ENCODE results near the gene HRH1. TPM values are rescaled to one million over a fixed set of nuclear protein-coding genes. Genes with fewer than 3 reads are reported as not detected.
"Not testable (repeated sequence)": the region's sequence is repeated elsewhere in the genome, so short reads cannot be mapped to it uniquely, and the experiment has no call there.

HRH1 gene
- total RNA-seq, 2 experiments from 2014 or later: 0.06 to 0.12 TPM

- H3K36me3 Mint-ChIP-seq, DNase-seq, H3K4me3 Mint-ChIP-seq, H3K4me1 Mint-ChIP-seq, H3K27ac Mint-ChIP-seq, H3K9me3 Mint-ChIP-seq: not testable (repeated sequence)
- H3K27me3 Mint-ChIP-seq: peaks cover 15% of the 10 kb centered on the region
Measured at GRCh38 chr3:11184328-11184969, 30.2 kb downstream of the HRH1 start.

- Mint-ChIP-seq H3K36me3 (no peaks in the 10 kb centered on the region), H3K9me3 (no peaks in the 10 kb centered on the region), H3K4me1 (no peaks in the 10 kb centered on the region), H3K27ac (no peak overlapping the region), H3K4me3 (no peak overlapping the region), H3K27me3 (peaks cover 15% of the 10 kb centered on the region)
- no peak for DNase-seq
Measured at GRCh38 chr3:11185144-11185543, 30.9 kb downstream of the HRH1 start.

GRCh38 chr3:11185564-11186317 lies 31.4 kb downstream of the HRH1 start:
- no peaks in the 10 kb centered on the region for H3K36me3 Mint-ChIP-seq
- no peaks in the 10 kb centered on the region for H3K4me1 Mint-ChIP-seq
- H3K27me3 Mint-ChIP-seq: peaks cover 15% of the 10 kb centered on the region
- no peak for DNase-seq
- no peak overlapping the region for H3K4me3 Mint-ChIP-seq
- no peak overlapping the region for H3K27ac Mint-ChIP-seq
- H3K9me3 Mint-ChIP-seq: no peaks in the 10 kb centered on the region

- no peak for DNase-seq
- no peak overlapping the region for H3K4me3 Mint-ChIP-seq
- no peak overlapping the region for H3K27ac Mint-ChIP-seq
- no peaks in the 10 kb centered on the region for H3K4me1 Mint-ChIP-seq
- no peaks in the 10 kb centered on the region for H3K36me3 Mint-ChIP-seq
- no peaks in the 10 kb centered on the region for H3K9me3 Mint-ChIP-seq
- H3K27me3 Mint-ChIP-seq: peaks cover 15% of the 10 kb centered on the region
Measured at GRCh38 chr3:11186318-11186692, 32.0 kb downstream of the HRH1 start.

- Mint-ChIP-seq H3K36me3 (no peaks in the 10 kb centered on the region), H3K4me1 (no peaks in the 10 kb centered on the region), H3K9me3 (no peaks in the 10 kb centered on the region), H3K27me3 (peaks cover 15% of the 10 kb centered on the region), H3K4me3 (no peak overlapping the region), H3K27ac (no peak overlapping the region)
- no peak for DNase-seq
Measured at GRCh38 chr3:11186771-11187191, 32.5 kb downstream of the HRH1 start.

- Mint-ChIP-seq H3K27me3 (peaks cover 15% of the 10 kb centered on the region), H3K9me3 (no peaks in the 10 kb centered on the region), H3K4me1 (no peaks in the 10 kb centered on the region), H3K27ac (no peak overlapping the region), H3K4me3 (no peak overlapping the region), H3K36me3 (no peaks in the 10 kb centered on the region)
- no peak for DNase-seq
Measured at GRCh38 chr3:11187681-11188080, 33.4 kb downstream of the HRH1 start.

- DNase-seq: no peak
- H3K4me1 Mint-ChIP-seq: no peaks in the 10 kb centered on the region
- peaks cover 15% of the 10 kb centered on the region for H3K27me3 Mint-ChIP-seq
- no peak overlapping the region for H3K4me3 Mint-ChIP-seq
- no peaks in the 10 kb centered on the region for H3K36me3 Mint-ChIP-seq
- no peak overlapping the region for H3K27ac Mint-ChIP-seq
- H3K9me3 Mint-ChIP-seq: no peaks in the 10 kb centered on the region
Measured at GRCh38 chr3:11188231-11188630, 33.9 kb downstream of the HRH1 start.

GRCh38 chr3:11195201-11195600 lies 40.9 kb downstream of the HRH1 start:
- peaks cover 4% of the 10 kb centered on the region for H3K9me3 Mint-ChIP-seq
- no peak overlapping the region for H3K4me3 Mint-ChIP-seq
- H3K36me3 Mint-ChIP-seq: no peaks in the 10 kb centered on the region
- no peak for DNase-seq
- peaks cover 26% of the 10 kb centered on the region for H3K27me3 Mint-ChIP-seq
- peaks cover 19% of the 10 kb centered on the region for H3K4me1 Mint-ChIP-seq
- peak overlapping the region; percentile 87 for H3K27ac Mint-ChIP-seq

GRCh38 chr3:11195721-11196332 lies 41.5 kb downstream of the HRH1 start:
- H3K27ac Mint-ChIP-seq: peak overlapping the region; percentile 87
- H3K4me3 Mint-ChIP-seq: peak overlapping the region; percentile 63
- peaks cover 19% of the 10 kb centered on the region for H3K4me1 Mint-ChIP-seq
- DNase-seq: peak; percentile 40
- no peaks in the 10 kb centered on the region for H3K36me3 Mint-ChIP-seq
- peaks cover 26% of the 10 kb centered on the region for H3K27me3 Mint-ChIP-seq
- peaks cover 4% of the 10 kb centered on the region for H3K9me3 Mint-ChIP-seq

- peaks cover 4% of the 10 kb centered on the region for H3K9me3 Mint-ChIP-seq
Measured at GRCh38 chr3:11197484-11197883, 43.2 kb downstream of the HRH1 start.

GRCh38 chr3:11198070-11198469 lies 43.8 kb downstream of the HRH1 start:
- Mint-ChIP-seq H3K4me1 (peaks cover 19% of the 10 kb centered on the region), H3K9me3 (peaks cover 4% of the 10 kb centered on the region), H3K27me3 (peaks cover 34% of the 10 kb centered on the region), H3K4me3 (no peak overlapping the region), H3K27ac (no peak overlapping the region), H3K36me3 (no peaks in the 10 kb centered on the region)
- DNase-seq: no peak

More at GRCh38 chr3:11197484-11197883, 43.2 kb downstream of the HRH1 start:
- Mint-ChIP-seq H3K27me3 (peaks cover 34% of the 10 kb centered on the region), H3K4me3 (no peak overlapping the region), H3K27ac (no peak overlapping the region), H3K36me3 (no peaks in the 10 kb centered on the region), H3K4me1 (peaks cover 19% of the 10 kb centered on the region)
- DNase-seq: no peak

GRCh38 chr3:11198495-11198894 lies 44.2 kb downstream of the HRH1 start:
- peaks cover 34% of the 10 kb centered on the region for H3K27me3 Mint-ChIP-seq
- no peaks in the 10 kb centered on the region for H3K36me3 Mint-ChIP-seq
- H3K4me1 Mint-ChIP-seq: peaks cover 19% of the 10 kb centered on the region
- peaks cover 4% of the 10 kb centered on the region for H3K9me3 Mint-ChIP-seq
- H3K27ac Mint-ChIP-seq: no peak overlapping the region
- H3K4me3 Mint-ChIP-seq: no peak overlapping the region
- DNase-seq: no peak

- H3K36me3 Mint-ChIP-seq: no peaks in the 10 kb centered on the region
- DNase-seq: no peak
- H3K27ac Mint-ChIP-seq: no peak overlapping the region
- peaks cover 34% of the 10 kb centered on the region for H3K27me3 Mint-ChIP-seq
- peaks cover 15% of the 10 kb centered on the region for H3K4me1 Mint-ChIP-seq
- no peak overlapping the region for H3K4me3 Mint-ChIP-seq
- no peaks in the 10 kb centered on the region for H3K9me3 Mint-ChIP-seq
Measured at GRCh38 chr3:11199902-11200845, 45.9 kb downstream of the HRH1 start.

- no peaks in the 10 kb centered on the region for H3K9me3 Mint-ChIP-seq
- no peak overlapping the region for H3K27ac Mint-ChIP-seq
- no peaks in the 10 kb centered on the region for H3K36me3 Mint-ChIP-seq
- peaks cover 3% of the 10 kb centered on the region for H3K4me1 Mint-ChIP-seq
- H3K27me3 Mint-ChIP-seq: peaks cover 30% of the 10 kb centered on the region
- DNase-seq: no peak
- peak overlapping the region; percentile 8 for H3K4me3 Mint-ChIP-seq
Measured at GRCh38 chr3:11201251-11202019, 47.1 kb downstream of the HRH1 start.

Data from activated naive CD8-positive, alpha-beta T cell treated with anti-CD3 and anti-CD28 coated beads for 36 hours (primary cell).